GM10248 (cell line): Measurements from ENCODE around the gene KLHL10.

Experiments used
- CTCF ChIA-PET: fragments of 300-600 bp; sonication (Branson Sonifier 250); formaldehyde crosslinking; extraction: SDS; loops from one replicate; lab custom pipeline; 2021; ENCODE audit warnings: antibody characterized with exemption; lab: Yijun Ruan, JAX
- POLR2A ChIA-PET: fragments of 350-650 bp; sonication (Branson Sonifier 250); formaldehyde crosslinking; extraction: SDS; loops from one replicate; lab custom pipeline; 2020; ENCODE audit warnings: antibody characterized with exemption; lab: Yijun Ruan, JAX
- DNase-seq: peaks from one replicate; pipeline ENCODE4 v3.0.0; 2012; ENCODE audit errors: extremely low spot score
- TF ChIP-seq, protein P1 (sequence below): IDR thresholded peaks from 2 replicates; pipeline ENCODE4 v1.5.1; 2012; ENCODE audit warnings: mild to moderate bottlenecking, low read depth; ENCODE audit errors: extremely low read depth, missing control alignments, control extremely low read depth

KLHL10 gene

DNA sequence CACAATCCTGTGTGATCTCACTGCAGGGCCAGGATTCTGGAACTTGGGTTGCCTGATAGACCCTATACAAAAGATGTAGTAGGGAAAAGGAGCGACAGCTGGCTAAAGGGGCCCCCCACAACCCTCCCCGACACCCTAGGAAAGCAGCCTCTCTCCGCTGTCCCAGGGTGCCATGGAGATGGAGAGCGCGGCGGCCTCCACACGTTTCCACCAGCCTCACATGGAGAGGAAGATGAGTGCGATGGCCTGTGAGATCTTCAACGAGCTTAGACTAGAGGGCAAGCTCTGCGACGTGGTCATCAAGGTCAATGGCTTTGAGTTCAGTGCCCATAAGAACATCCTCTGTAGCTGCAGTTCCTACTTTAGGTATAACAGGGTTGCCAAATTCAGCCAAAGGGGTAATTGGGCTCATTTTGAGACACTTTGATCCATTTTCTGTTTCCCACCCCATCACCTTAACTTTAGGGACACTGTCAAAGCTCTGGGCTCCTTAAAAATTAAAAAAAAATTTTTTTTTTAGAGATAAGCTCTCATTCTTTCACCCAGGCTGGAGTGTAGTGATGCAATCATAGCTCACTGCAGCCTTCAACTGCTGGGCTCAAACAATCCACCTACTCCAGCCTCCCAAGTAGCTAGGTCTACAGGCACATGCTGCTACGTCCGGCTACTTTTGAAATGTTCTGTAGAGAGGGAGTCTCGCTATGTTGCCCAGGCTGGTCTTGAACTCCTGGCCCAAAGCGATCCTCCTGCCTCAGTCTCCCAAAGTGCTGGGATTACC, at the start of gene KLHL10:
Gene KLHL10, plus strand, starts transcription at position 65 of the 778 bp plus-strand sequence. Its CDS starts 108 bp downstream, at position 173.
- DNase-seq = no peak
- ChIA-PET CTCF (interaction anchor here (1.3 to 1.4 kb wide), 2 partner anchors 10 to 49 kb away, joined by 3 to 4 read pairs; no protein-coding TSS in a partner anchor), POLR2A (no interaction called here)
- TF ChIP-seq, protein P1, sequence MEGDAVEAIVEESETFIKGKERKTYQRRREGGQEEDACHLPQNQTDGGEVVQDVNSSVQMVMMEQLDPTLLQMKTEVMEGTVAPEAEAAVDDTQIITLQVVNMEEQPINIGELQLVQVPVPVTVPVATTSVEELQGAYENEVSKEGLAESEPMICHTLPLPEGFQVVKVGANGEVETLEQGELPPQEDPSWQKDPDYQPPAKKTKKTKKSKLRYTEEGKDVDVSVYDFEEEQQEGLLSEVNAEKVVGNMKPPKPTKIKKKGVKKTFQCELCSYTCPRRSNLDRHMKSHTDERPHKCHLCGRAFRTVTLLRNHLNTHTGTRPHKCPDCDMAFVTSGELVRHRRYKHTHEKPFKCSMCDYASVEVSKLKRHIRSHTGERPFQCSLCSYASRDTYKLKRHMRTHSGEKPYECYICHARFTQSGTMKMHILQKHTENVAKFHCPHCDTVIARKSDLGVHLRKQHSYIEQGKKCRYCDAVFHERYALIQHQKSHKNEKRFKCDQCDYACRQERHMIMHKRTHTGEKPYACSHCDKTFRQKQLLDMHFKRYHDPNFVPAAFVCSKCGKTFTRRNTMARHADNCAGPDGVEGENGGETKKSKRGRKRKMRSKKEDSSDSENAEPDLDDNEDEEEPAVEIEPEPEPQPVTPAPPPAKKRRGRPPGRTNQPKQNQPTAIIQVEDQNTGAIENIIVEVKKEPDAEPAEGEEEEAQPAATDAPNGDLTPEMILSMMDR = no peak

DNA sequence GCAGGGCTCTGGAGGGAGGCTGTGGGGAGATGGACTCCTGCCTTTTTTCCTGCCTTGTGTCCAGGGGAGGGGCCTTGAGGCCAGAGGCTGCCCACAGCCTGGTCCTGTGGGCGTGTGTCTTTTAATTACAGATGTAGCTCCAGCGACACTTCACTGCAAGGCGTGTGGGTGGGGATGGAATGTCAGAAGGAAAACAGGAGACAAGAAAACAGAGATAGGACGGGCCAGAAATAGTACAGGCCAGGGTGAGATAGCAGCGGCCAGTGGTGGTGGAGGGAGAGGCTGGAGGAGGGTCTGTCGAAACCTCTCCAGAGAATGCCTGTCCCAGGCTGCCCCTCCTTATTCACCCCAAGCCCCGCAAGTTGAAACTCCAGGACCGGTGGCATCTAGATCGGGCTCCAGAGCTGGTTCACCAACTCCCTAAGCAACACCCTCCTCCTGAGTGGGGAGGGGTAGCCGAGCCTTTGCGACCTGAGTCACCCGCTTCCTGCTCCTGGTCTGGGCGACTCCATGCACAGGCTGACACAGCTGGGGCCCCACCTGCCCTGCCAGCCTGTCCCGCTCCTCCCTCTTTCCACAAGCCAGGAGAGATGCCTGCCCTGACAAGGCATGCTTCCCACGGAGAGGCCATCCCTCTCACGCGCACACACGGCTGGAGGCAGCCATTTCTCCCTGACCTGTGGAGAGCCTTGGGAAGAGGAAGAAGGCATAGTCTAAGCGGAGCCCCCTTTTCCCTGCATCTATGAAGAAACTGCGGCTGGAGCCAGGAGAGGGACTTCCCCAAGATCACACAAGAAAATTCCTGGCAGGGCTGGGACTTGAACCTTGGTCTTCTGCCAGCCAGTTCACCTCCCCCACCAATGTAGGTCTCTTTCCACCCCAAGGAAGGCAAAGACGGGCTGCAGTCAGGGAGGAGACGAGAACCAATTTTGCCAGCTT, 44.5 kb upstream of the KLHL10 start:
- ChIA-PET POLR2A (no interaction called here), CTCF (no interaction called here)
- no peak for DNase-seq
- TF ChIP-seq, protein P1 = no peak

DNA sequence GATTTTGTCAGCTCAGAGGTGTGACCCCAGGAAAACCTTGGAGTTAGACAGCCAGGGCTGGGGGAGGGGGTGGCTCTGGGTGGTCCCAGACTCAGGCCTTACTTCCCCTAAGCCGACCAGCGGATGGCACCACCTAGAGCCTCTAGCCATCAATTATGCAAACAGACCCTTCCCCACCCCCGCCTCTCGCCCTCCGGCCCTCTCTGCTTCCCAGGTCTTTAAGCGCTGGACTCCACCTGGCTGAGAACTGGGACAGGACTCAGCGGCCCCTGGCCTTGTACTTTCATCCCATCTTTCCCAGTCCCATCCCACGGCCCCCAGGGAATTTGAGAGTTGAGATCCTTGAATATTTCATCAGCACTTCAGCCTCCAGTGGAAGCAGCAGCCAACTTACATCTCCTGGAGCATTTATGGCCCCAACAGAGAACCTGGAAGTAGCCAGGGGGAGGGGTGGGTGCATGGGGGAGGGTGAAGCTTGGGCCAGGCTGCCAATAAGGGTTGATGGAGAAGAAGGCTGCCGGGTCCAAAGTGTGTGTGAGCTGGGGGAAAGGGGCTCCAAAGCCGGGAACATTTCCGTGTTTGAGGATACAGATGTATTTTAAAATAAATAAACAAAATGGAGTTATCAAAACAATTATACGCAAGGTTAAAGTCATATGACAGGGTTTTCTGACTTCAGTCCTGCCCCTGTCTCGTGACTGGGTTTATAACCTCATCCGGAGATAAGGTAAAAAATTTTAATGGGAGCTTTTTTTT, 43.7 kb upstream of the KLHL10 start:
- TF ChIP-seq, protein P1 = no peak
- ChIA-PET POLR2A (interaction anchor here (0.6 kb wide), 1 partner anchor 30 kb away, joined by 3 read pairs; no protein-coding TSS in a partner anchor), CTCF (interaction anchor here (1.5 kb wide), 1 partner anchor 12 kb away, joined by 4 read pairs; no protein-coding TSS in a partner anchor)
- DNase-seq = no peak

DNA sequence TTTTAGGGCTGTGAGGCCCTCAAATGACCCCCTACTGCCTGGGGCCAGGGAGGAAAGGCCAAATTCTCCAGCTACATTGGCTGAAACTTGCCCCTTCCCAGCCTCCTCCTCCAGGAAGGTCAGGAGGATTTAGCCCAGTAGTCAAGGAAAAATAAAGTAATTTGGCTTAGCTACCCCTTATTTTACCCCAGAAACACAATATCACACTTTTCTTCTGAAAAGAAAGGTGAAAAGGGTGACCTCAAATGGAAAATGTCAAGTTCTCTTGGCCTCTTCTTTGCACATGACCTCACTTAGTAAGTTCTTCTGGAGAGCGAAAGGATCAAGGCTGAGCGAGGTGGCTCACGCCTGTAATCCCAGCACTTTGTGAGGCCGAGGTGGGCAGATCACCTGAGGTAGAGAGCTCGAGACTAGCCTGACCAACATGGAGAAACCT, 43.1 kb upstream of the KLHL10 start:
- ChIA-PET CTCF (interaction anchor here (1.5 kb wide), 1 partner anchor 13 kb away, joined by 4 read pairs; no protein-coding TSS in a partner anchor), POLR2A (interaction anchor here (0.6 kb wide), 1 partner anchor 29 kb away, joined by 3 read pairs; no protein-coding TSS in a partner anchor)
- TF ChIP-seq, protein P1 = no peak
- DNase-seq = no peak

DNA sequence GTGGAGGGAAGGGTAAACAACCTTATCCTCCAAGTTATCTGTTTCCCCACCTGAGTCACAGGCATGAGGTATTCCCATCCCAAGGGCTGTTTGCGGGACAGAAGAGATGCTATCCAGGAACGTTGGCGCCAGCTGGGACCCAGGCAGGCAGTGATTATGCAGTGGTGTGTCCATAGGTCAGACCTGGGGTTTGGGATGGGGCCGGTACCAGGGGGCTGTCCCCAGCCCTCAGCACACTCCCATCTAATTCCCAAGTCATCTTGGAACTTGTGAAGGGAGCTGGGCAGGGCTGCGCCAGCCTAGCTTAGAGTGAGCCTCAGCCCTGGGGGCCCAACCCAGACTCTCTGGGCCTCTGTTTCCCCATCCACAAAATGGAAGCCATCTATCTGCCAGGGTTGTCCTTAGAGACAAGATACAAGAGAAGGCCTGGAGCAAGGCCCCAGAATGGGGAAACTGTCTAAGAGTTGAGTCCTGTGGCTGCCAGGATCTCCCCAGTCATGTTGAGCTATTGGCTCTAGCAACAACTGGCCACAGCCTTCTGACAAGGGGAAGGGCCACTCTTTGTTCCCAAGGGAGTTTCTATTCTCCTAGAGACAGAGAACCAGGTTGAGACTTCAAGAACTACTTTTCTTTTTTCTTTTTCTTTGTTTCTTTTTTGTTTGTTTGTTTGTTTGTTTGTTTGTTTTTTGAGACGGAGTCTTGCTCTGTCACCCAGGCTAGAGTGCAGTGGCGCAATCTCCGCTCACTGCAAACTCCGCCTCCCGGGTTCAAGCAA, 41.3 kb upstream of the KLHL10 start:
- TF ChIP-seq, protein P1 = no peak
- CTCF ChIA-PET = interaction anchor here (0.8 to 1.1 kb wide), 2 partner anchors 10 to 60 kb away, joined by 3 read pairs; partner anchors contain the start of gene JUP
- no peak for DNase-seq
- POLR2A ChIA-PET = no interaction called here
